HG02973 (cell line): ENCODE data around the gene VAV2.

Experiments used
- ATAC-seq: cut with Tn5 transposase; IDR thresholded peaks from one replicate; pipeline ENCODE4 v1.9.1; 2021; ENCODE audit warnings: moderate library complexity; ENCODE audit not compliant: unreplicated experiment

Gene VAV2

DNA sequence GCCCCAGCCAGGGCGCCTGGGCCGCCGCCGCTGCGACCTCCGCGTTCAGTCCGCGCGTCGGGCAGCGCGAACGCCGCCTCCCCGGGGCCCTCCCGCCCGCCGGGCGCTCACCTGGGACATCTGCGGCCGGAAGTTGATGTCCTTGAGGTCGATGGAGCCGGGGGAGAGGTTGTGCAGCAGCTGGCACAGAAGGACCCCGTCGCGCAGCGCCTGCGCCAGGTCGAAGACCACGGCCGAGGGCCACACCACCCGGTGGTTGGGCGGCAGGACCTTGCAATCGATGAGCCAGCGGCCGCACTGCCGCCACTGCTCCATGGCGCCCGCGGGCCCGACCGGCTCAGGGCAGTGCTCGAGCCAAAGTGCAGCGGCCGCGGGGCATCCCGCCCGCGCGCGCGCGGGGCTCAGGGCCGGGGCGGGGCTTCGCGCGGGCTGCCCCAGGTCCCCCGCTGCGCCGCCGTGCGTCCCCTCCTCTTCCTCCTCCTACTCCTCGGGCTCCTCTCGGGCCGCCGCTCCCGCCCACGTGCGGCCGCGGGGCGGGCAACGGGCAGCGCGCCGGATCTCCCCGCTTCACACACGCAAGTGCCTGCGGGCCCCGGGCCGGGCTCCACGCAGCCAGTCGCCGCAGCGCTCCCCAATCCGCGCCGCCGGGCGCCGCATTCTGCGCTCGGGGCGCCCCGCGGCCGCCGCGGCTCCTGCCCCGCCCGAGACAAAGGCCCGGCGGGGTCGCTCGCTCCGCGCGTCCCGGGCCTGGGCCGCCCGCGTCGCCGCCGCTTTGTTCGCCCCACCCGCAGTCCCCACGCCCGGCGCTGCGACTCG is at the start of gene VAV2:
Gene VAV2, minus strand, starts transcription at position 361 of the 816 bp plus-strand sequence. Its CDS starts 46 bp downstream, at position 315.
- peak; percentile 42 for ATAC-seq

- no peak for ATAC-seq
Observed at GRCh38 chr9:134041649-134041962, 49.5 kb upstream of the VAV2 start.

- ATAC-seq: no peak
Observed at GRCh38 chr9:134040781-134041648, 48.9 kb upstream of the VAV2 start.

- ATAC-seq: no peak
Observed at GRCh38 chr9:134040176-134040565, 48.0 kb upstream of the VAV2 start.

DNA sequence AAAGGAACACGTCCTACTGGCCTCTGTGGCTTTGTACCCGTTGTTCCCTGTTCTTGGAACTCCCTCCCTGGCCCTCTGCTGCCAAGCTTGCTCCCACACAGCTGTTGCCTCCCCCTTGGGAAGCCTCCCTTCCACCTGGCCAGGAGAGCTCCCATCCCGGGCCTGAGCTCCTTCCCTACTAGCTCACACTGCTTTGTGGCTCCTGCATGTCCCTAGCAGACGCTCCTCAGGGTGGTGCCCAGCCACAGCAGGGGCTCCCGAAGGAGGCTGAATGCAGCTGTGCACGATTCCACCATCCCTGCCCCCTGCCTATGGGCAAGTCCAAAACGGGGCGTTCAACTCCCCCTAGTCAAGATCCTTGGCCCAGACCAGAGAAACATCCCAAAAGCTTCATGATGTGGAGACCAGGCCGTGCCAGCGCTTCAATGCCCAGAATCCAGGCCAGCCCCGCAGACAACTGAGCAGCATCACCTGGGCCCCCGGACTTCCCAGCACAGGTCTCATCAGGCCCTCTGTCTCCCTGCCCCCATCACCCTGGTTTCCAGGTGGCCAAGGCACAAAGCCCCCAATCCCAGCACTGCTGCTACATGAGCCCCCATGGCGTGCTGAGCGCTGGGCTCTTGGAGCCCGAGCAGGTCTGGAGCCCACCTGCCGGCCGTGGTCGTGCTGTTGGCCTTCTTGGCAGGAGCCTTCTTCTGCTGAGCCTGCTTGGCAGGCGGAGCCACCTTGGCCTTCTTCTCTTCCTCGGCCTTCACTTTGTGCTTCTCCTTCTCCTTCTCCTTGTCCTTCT is 47.5 kb upstream of the VAV2 start:
- ATAC-seq: no peak

DNA sequence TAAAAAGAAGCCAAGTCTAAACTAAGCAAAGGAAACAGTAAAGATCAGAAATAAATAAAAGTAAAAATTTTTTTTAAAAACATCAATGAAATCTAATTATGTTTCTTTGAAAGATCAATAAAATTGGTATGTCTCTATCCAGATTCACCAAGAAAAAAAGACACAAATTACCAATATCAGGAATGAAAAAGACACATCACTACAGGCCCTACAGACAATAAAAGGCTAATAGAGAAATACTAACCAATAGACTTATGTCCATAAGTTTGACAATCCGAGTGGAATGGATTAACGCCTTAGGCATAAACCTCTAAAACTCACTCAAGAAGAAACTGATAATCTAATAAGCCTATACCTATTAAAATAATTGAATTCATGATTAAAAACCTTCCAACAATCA is 45.5 kb upstream of the VAV2 start:
- no peak for ATAC-seq

- ATAC-seq: no peak
Observed at GRCh38 chr9:134036130-134036529, 44.0 kb upstream of the VAV2 start.

DNA sequence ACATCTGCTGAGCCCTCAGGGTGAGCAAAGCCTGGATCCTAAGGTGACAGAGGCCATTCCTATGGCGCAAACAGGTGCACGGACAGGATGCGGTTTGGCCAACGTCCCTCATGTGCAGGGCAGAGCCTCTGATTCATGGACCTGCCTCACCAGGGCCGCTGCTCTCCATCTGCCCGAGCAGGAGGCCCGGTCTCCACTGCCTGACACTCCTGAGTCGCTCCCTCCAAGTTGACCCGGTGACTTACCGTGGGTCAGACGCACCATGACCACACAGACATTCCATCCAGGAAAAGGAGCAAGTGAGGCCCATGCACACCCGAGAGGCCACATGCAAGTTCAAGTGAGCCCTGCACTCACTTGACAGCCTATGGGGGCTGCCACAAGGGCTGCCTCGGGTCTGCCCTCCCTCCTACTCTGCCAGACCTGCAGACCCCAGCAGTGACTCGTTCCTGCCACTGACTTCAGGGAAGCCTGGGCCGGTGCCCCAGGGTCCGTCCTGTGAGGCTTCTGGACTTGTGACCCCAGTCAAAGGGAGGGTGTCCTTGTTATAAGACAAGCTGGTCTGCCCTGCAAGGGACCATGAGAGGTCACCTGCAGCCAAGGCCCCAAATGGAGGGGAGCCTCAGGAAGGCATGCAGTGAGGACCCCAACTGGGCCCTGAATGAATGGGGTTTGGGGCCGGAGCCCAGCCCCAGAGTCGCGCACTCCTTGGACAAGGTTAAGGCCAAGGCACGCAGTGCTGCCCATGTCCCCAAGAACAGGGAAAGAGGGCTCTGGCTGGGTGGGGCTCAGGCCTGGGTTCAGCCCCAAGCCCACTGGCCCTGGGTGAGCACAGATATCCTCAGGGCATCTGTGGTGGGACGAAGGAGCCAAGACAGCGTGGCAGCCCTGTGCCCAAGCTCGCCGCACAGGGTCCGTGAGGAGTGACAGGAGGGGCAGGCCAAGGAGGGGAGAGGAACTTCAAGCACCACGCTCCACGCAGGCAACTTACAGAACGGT is 43.2 kb upstream of the VAV2 start:
- ATAC-seq: no peak

GRCh38 chr9:134034215-134035040 is 42.3 kb upstream of the VAV2 start:
- no peak for ATAC-seq

DNA sequence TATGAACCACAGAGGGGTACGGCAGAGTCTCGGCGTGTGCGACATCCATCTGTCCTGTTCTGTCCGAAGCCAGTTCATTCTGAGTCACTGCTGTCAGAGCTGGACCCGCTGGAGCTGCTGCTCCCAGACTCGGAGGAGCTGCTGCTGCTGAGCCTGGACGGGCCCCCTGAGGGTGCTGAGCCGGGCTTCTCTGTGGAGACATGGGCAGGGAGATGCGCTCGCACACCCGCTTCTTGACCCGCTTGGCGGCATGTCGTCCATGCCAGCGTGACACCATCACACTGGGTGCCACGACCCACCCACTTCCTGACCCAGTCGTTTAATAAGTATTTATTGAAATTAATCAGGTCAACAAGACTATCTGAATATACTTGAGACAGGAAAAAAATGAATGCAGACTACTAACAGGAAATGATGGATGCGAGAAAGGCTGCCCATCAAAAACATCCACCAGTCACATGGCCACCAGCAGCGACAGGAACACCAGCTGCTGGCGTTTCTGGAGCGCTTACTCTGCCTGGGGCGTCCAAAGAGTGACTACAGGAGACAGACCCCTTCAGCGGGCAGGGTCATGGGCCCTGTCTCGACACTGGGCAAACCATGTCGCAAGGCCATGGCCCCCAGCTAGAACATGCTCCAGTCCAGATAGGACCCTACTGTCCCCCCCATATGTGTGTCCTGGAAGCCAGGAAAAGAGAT is 41.5 kb upstream of the VAV2 start:
- ATAC-seq: no peak

- no peak for ATAC-seq
Observed at GRCh38 chr9:134032456-134033222, 40.5 kb upstream of the VAV2 start.

DNA sequence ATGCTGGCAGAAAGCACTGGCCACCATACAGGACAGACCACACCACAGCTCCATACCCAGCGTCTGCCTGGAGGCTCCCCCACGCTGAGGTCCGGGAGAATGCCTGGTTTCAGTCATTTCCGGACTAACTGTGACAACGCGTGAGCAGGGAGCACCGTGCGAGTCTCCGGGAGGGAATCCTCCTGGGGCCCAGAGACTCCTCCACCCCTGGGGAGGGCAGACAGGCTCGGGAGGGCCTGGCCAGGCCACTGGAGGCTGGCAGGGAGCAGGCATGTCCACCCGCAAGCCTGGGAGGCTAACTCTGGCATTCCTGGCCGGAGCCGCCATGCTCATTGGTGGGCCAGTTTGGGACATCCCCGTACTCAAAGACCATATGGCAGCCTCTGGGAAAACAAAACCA is 39.7 kb upstream of the VAV2 start:
- no peak for ATAC-seq

DNA sequence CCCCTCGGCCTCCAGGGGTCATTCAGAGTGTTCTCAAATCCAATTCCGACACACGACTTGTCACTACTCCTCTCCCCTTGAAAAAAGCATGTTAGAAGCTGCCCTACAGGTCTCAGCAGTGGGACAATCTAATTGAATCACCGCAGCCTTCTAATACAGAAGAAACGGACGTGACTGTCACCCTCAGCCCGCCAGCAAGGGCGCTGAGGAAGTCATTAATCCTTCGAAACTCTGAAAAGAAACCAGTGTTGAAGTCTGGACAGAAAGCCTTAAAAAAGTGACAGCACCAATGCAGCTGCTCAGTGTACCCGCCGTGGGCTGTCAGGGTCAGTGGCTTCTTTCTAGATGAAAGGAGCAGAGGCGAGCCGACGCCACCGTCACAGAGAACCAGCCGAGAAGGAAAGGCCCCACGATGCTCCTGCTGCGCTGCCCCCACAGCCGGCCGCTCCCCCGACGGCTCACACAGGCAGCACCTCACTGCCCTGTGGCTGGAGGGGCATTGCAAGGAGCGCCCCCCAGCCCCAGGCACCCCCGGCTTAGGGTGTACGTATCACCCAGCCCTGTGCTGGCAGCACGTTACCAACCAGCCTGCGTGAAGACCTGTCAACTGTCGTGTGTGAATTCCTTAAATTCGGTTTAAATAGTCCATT is 38.8 kb upstream of the VAV2 start:
- ATAC-seq: no peak

DNA sequence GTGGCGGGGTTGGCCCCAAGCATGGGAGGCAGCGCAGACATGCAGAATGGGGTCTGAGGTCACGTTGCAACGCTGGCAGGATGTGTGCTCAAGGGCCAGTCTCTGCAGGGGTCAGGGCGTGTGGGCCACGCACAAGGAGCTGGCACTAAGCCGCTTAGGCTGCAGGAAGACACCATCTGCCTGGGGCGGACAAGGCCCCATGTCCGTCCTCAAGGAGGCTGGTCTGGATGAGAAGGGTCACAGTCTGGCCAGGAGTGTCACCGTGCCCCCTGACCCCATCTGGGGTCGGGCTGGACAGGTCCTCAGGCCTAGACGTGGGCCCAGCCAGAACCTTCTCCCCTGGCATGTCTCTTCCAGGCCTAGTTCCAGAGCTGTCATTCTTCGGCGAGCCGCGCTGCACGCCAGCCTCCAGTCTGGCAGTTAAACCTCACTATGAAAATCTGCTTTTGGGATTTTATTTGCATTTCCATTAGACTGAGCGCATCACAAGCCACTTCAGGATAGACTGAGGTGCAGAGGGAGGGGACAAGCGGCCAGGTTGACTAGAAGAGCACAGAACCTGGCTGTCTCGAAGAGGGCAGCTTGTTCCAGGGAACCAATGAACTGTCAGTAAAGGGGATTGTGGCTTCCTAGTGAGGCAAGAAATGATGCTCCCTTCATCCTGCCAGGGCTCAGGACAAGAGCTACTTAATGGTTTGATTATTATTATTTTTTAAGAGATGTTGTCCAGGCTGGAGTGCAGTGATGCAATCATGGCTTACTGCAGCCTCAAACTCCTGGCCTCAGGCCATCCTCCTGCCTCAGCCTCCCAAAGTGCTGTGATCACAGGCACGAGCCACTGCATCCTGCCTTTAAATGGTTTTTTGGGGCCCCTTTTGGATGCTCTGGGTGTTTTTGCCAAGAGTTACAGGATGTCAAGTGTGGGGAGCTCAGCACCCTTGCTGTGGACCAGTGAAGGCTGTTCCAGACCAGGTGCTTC is 37.4 kb upstream of the VAV2 start:
- ATAC-seq: no peak

- ATAC-seq: no peak
Observed at GRCh38 chr9:134028575-134029247, 36.6 kb upstream of the VAV2 start.

DNA sequence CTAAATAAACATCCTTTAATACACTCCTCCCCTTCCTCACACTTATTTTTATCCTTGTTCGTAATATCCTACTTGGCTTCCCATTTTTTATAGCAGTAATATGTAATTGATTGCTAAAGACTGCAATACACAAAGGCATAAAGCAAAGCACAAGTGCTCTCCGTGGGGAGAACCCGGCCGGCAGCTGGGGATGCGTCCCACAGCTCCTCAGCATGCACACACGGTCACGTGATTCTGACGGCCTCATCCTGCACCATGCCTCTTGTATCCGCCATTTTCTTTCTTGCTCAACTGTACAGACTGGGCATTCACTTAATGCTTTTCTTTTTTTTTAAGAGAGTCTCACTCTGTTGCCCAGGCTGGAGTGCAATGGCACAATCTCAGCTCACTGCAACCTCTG is 36.0 kb upstream of the VAV2 start:
- ATAC-seq: no peak
